HG03139 (cell line): ENCODE measurements around the gene PCTP.
A peak's percentile ranks its signal among the peaks of the same experiment; 100 is the strongest.

Source experiments
- ATAC-seq: cut with Tn5 transposase; IDR thresholded peaks from one replicate; pipeline ENCODE4 v1.9.1; 2021; ENCODE audit not compliant: unreplicated experiment

Gene PCTP

GRCh38 chr17:55751720-55752250 lies 934 bp downstream of the PCTP start:
- no peak for ATAC-seq

DNA sequence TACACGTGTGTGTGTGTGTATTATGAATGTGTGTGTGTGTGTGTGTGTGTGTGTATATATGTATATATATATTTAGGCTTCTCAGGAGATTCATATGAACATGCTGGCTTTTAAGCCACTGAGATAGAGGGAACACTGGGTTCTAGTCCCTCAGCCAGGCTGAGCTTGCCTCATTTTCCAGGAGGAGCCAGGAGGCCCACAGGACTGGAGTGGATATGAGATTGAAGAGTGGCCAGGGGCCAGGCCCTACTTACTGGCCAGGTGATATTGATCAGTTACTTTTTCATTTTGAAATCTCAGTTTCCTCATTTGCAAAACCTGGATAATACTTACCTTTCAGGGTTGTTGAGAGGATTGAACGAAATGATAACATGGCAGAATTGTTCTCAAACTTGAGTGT lies 5.8 kb downstream of the PCTP start:
- no peak for ATAC-seq

DNA sequence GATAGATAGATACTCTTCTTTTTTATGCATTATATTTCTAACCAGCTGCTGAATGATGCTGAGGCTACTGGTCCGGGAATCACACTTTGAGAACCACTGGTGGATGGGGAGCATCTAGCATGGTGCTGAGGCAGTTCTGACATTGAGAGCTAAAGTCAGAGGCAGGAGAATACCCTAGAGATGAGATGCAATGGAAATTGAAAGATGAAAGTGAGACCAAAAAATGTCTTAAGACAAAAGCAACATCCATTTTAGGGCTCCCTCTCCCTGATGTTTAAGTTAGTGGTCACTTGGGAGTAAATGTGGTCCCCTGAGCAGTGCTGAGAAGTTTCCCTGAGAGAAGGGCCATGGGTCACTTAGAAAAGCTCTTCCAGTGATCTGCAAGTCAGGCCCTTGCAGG lies 6.8 kb downstream of the PCTP start:
- ATAC-seq: peak; percentile 49

DNA sequence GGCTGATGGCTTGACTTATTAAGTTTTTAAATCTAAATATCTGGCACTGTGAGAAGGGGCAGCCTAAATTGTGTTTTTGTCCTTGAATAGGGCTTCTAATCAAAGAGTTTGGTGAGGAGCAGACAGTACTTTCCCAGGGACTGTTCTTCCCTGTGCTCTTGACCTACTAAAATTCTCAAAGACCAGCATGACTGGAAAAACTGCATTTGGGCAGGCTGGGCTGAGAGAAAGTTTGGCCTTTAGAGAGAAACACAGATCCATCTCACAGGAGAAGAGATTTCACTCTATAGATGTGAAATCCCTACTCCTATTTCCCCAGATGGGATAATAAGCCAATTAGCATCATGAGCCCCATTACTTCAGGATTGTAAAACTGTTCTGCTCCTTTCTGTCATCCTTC lies 7.3 kb downstream of the PCTP start:
- no peak for ATAC-seq

DNA sequence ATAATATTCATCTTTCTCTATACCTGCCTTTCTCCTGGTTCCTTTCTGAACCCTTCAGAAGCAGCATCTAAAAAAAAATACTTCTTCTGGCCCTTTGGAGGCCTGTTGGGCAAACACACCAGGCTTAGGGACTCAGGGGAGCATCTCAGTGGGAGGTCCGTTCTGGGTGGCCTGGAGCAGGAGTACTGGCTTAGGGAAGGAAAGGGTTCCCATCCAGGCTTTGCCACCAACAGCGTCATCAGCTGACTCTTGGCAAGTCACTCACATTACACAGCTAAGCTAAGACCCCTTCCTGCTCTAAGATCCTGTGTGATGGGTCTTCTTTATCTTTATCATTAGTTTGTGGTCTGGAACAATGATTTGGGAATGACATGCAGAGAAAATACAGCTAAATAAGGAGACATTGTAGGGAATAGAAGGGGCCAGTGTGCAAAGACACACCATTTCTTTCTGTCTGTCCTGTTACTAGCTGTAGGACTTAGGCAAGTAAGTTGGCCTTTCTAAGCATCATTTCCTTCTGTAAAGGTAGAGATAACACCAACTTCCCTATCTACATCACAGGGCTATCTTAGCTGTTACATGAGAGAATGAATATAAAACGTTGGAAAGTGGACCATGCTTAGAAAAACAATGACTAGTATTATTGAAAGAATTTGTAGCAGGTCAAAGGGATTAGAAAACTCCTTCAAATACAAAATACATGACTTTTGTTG lies 9.9 kb downstream of the PCTP start:
- ATAC-seq: no peak

- no peak for ATAC-seq
These were observed 11.4 kb downstream of the PCTP start for GRCh38 chr17:55762086-55762858.

GRCh38 chr17:55763856-55764255 lies 13.0 kb downstream of the PCTP start:
- no peak for ATAC-seq

GRCh38 chr17:55764610-55765009 lies 13.8 kb downstream of the PCTP start:
- no peak for ATAC-seq

GRCh38 chr17:55765472-55765871 lies 14.6 kb downstream of the PCTP start:
- ATAC-seq: no peak

DNA sequence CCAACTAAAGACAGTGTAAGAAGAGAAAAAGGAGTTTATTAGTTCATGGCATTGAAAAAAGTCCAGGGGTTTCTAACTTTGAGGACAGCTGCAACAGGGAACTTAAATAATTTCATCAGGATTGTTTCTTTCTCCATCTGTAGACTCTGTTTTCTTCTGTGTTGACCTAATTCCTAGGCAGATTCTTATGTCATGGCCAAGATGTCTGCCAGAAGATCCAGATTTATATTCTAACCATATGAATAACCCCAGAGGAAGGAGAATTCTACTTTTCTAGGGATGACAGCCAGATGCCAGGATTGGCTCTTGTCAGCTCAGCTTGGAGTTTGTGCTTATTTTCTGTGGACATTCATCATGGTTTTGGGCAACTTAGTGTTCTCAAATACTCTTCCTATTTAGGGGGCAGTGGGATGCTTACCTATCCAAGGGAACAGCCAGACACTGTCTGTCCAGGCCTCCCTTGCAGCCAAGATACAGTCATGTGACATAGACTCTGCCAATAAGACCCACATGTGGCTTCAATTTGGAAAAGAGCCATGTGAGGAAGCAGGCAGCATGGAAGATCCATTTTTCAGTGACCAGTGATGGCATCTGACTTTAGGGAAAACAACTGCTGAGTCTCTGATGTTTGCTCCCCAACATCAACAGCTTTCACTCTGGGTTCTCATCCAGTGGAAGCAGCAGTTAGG lies 18.2 kb downstream of the PCTP start:
- no peak for ATAC-seq

- no peak for ATAC-seq
These were observed 18.8 kb downstream of the PCTP start for GRCh38 chr17:55769625-55770000.

GRCh38 chr17:55770196-55770870 lies 19.5 kb downstream of the PCTP start:
- no peak for ATAC-seq

- ATAC-seq: no peak
These were observed 21.2 kb downstream of the PCTP start for GRCh38 chr17:55772086-55772485.

DNA sequence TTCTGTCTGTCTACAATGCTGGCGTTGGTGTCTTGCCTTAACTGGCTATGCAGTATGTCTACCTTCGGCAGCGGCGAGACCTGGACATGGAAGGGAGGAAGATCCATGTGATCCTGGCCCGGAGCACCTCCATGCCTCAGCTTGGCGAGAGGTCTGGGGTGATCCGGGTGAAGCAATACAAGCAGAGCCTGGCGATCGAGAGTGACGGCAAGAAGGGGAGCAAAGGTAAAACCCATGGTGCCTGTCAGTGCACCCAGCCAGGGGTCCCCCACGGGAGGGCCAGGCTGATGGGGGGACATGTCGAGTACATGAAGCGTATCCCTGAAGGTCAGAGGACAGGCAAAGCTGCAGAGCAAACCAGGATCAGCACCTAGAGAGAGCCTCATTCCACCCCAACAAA lies 22.8 kb downstream of the PCTP start:
- ATAC-seq: no peak

- ATAC-seq: no peak
These were observed 24.0 kb downstream of the PCTP start for GRCh38 chr17:55774846-55775271.

DNA sequence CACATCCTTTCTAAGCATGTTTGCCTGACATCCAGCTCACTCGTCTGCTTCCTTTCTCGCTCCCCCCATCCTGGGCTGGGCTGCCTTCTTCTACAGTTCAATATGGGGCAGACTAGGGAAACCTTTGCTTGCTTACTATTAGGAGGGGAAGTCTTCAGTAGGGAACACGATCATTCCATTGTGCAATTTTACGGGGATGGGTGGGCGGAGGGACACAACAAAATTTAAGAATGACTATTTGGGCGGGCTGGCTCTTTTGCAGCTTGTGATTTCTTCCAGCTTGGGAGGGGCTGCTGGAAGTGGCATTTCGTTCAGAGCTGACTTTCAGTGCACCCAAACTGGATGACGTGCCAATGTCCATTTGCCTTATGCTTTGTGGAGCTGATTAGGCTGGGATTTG lies 25.4 kb downstream of the PCTP start:
- no peak for ATAC-seq

GRCh38 chr17:55777471-55777971 lies 26.7 kb downstream of the PCTP start:
- no peak for ATAC-seq

GRCh38 chr17:55778389-55779118 lies 27.7 kb downstream of the PCTP start:
- ATAC-seq: no peak

DNA sequence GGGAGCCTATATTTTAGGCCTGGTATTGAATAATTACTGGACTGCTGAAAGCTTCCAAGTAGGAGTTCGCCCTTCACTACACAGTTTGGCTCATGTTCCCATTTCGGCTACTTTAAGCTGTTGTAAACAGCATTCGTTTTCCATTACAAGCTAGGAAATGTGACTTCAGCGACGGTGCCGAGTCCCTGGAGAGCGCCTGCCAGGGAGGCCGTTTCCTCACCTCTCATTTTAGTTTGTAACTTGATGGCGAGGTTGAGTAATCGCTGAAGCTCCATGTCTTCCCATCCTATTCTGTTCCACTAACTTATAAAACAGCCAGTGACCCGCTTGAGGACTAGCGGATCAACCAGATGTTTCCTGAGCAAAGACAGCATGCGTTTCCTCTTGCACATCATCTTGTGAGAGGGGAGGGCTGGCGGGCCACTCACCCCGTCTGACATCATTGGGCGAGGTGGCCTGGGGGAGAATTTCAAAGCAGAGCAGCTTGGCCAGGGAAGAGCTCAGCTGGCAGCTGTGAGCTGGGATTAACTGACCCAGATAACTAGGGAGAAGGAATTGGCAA lies 32.9 kb downstream of the PCTP start:
- ATAC-seq: no peak

GRCh38 chr17:55784666-55785065 lies 33.8 kb downstream of the PCTP start:
- no peak for ATAC-seq
